Measurements from ENCODE around the gene EMP1. TPM values are rescaled to one million over a fixed set of nuclear protein-coding genes. Genes with fewer than 3 reads are reported as not detected.

Gene EMP1
- total RNA-seq, 4 donors from 2014 or later: 237 to 838 (median 402) TPM

DNA sequence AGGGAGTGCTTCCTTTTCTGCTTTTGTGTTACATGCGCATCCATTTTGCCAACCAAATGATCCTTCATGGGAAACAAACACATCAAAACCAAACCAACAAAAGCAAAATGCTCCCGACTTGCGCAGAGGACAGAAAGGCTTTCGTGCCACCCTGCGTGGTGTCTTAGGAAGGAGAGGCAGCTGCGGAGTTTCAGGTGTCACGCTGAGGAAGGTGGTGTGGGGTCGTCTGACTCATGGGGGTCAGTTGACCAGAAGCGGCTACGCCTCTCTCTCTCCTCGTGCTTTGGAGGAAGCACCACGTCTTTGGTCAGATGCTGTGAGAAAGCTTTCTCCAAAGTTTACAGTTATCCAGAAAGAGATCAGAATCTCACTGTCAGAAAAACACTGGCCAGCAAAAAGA is 7.9 kb downstream of the EMP1 start:
- intact Hi-C loops (cut with DNase I; ENCODE audit: low total_unique reads): loop anchor here (5.0 kb wide), 1 partner anchor 102 kb away; the partner anchor contains the start of gene GSG1
- no peak for TF ChIP-seq POLR2A (IDR thresholded peaks at IDR 0.05)
- TF ChIP-seq, protein P1, sequence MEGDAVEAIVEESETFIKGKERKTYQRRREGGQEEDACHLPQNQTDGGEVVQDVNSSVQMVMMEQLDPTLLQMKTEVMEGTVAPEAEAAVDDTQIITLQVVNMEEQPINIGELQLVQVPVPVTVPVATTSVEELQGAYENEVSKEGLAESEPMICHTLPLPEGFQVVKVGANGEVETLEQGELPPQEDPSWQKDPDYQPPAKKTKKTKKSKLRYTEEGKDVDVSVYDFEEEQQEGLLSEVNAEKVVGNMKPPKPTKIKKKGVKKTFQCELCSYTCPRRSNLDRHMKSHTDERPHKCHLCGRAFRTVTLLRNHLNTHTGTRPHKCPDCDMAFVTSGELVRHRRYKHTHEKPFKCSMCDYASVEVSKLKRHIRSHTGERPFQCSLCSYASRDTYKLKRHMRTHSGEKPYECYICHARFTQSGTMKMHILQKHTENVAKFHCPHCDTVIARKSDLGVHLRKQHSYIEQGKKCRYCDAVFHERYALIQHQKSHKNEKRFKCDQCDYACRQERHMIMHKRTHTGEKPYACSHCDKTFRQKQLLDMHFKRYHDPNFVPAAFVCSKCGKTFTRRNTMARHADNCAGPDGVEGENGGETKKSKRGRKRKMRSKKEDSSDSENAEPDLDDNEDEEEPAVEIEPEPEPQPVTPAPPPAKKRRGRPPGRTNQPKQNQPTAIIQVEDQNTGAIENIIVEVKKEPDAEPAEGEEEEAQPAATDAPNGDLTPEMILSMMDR (IDR thresholded peaks at IDR 0.05): no peak
- 32 to 35% methylated on average over 12 of the region's 12 CpGs for WGBS, 2 donors
- H3K4me3 ChIP-seq (ENCODE audit: low read depth, poor library complexity, severe bottlenecking): no peak overlapping the region
- DNase-seq (ENCODE audit: low spot score in 2 of 2): no peak

DNA sequence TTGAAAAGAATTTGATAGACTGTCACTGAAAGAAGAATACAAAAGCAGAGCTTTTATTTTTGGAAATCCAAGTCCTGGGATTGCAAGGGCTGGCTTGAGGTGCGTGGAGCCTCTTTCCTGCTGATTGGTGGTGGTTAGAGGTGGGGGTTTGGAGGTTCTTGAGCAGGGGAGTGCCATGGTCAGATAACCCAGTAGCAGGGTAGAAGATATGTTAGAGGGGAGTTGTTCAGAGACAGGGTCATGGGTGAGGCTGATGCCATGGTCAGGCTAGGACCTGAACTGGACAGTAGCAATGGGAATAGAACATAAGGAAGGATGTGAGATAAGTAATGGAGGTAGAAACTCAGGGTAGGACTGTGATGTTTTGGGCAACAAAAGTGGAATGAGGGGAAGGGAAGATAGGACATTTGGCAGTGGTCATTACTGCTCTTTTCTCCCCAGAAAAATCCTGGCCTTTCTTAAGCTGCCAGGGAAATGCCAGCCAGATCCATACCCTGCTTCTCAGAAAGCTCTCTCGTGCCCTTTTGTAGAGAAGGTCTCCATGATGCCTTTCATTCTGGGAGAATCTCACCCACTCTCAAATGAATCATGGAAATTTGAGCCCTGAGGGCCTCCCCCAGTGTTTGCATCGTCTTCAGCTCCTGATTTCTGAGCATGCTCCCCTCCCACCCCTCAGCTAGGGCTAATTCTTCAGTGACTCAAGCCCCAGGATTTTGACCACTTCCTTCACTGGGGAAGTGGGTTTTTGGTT is 9.5 kb downstream of the EMP1 start:
- no peak overlapping the region for H3K4me3 ChIP-seq (ENCODE audit: low read depth, poor library complexity, severe bottlenecking)

DNA sequence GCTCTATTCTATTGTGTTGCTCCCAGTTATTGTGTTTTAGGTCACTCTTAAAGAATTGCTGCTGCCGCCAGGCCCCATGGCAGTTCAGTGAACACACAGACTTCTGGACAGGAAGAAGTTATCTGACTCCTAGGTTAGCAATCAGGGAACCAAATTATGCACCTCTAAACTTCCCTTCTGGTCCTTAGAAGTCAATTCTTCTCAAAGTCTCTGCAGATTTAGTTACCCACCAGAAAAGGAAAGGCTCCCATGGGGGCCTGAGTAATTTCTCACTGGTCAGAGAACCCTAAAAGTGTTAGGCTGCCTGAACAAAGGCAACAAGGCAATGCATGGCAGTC is 10.0 kb downstream of the EMP1 start:
- H3K4me3 ChIP-seq (ENCODE audit: low read depth, poor library complexity, severe bottlenecking): no peak overlapping the region
- TF ChIP-seq, protein P1 (IDR thresholded peaks at IDR 0.05): no peak
- intact Hi-C loops (cut with DNase I; ENCODE audit: low total_unique reads): no loop called here
- DNase-seq (ENCODE audit: low spot score in 2 of 2): no peak
- 60 to 61% methylated on average over 1 of the region's 1 CpG for WGBS, 2 donors

More for the DNA sequence above, 9.5 kb downstream of the EMP1 start:
- DNase-seq (ENCODE audit: low spot score in 2 of 2): no peak
- no peak for TF ChIP-seq POLR2A (IDR thresholded peaks at IDR 0.05)
- TF ChIP-seq, protein P1 (IDR thresholded peaks at IDR 0.05): no peak
- intact Hi-C loops (cut with DNase I; ENCODE audit: low total_unique reads): no loop called here
- 34 to 37% methylated on average over 3 of the region's 3 CpGs for WGBS, 2 donors

DNA sequence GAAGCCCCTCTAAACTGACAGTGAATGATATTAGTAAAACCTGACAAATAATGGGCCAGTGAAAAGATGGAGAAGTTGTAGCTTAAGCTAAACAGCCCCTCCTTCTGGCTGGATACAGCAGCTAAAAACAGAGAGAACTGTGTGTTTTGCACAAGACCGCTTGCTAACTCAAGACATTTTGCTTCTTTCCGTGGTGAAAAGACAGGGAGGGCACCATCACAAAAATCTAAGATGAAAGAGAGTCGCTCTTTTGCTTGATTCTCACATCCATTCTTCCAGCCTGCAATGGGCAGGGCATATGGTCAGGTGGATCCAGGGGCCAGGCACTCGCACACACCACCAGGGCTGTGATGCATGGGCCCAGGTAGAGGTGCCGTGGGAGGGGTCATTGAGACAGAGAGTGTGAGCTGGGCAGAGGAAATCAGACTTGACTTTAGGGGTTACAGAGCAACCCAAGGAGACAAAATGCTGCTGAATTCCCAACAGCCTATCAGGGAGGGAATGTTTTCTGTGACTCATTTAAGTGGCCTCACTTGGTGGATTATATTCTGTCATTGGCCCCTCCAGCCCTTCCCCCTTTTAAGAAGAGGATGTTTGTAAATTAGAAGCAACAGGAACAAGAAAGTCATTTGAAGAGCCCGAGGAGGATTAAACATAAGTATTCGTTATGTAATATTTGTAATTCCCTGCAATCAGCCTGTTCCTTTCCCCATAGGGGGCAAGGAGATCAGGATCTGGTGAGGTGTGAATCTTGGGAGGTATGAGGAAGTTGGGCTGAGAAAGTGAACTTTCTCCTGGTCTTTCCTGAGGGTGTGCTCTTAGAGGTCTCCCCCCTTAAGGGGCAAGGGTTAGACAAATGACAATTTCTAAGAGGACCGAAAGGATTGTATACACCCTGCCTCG is 12.3 kb downstream of the EMP1 start:
- intact Hi-C loops (cut with DNase I; ENCODE audit: low total_unique reads): no loop called here
- no peak for TF ChIP-seq POLR2A (IDR thresholded peaks at IDR 0.05)
- TF ChIP-seq, protein P1 (IDR thresholded peaks at IDR 0.05): no peak
- DNase-seq (ENCODE audit: low spot score in 2 of 2): no peak
- WGBS, 2 donors: 49 to 59% methylated on average over 9 of the region's 9 CpGs
- H3K4me3 ChIP-seq (ENCODE audit: low read depth, poor library complexity, severe bottlenecking): no peak overlapping the region

DNA sequence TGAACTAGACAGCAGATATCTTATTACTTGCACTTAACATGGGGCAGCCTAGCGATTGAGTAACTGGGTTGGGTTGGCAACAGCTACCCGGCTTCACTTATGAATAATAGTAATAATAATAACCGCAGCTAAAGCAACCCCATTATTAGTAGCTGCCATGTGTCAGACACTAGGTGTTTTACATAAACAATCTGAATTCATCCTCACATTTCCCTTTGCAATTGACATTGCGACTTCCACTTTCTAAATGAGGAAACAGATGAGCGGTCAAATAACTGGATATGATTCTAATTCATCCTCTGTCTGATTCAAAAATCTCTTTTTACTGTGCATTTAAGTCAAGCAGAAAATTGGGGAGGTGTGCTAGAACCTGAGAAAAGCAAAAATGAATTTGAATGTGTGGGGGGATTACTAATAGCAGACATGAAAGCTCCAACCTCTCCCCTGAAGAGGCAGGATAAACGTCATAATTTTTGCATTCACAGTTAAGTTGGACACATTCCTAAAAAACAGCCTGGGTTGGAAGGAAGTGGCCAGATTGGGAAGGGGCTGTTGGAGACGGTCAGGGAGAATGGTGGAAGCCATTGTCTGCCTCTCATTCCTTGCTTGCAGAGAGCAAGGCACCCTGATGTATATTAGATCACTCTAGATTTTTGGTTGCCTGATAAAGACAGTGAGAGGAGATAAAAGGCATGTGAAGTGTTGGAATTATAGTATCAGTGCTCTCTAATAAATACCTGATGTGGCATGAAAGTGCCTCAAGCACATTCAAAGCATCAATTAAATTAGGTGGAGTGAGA is 13.1 kb downstream of the EMP1 start:
- 42 to 48% methylated on average over 7 of the region's 7 CpGs for WGBS, 2 donors
- H3K4me3 ChIP-seq (ENCODE audit: low read depth, poor library complexity, severe bottlenecking): no peak overlapping the region
- intact Hi-C loops (cut with DNase I; ENCODE audit: low total_unique reads): loop anchor here (10.0 kb wide), 2 partner anchors 185 to 415 kb away; no protein-coding TSS in a partner anchor
- no peak for TF ChIP-seq POLR2A (IDR thresholded peaks at IDR 0.05)
- TF ChIP-seq, protein P1 (IDR thresholded peaks at IDR 0.05): no peak
- no peak for DNase-seq (ENCODE audit: low spot score in 2 of 2)

Data from lower leg skin (tissue), 4 donors.